HCT116 (cell line): ENCODE data around the gene STK4. TPM values are rescaled to one million over a fixed set of nuclear protein-coding genes. Genes with fewer than 3 reads are reported as not detected.

Experiments
- ATAC-seq: fragments of 200-7000 bp; cut with Tn5 transposase; 2 replicates; pipeline ENCODE4 v1.9.1; 2020; ENCODE audit warnings: mild to moderate bottlenecking, moderate library complexity
- BruUV-seq: library from RNA; stranded (reverse); fragments of 400-500 nt; replicated peaks from 2 replicates; lab custom pipeline; 2021; lab: Mats Ljungman, UMichigan
- CTCF ChIA-PET: fragments of 300-600 bp; sonication (Branson Sonifier 250); formaldehyde crosslinking; loops from one replicate; lab custom pipeline; 2021; ENCODE audit warnings: antibody characterized with exemption; lab: Charles Lee
- POLR2A ChIA-PET: fragments of 300-600, 350-600 bp; sonication (Branson Sonifier 250); formaldehyde crosslinking; loops from one replicate; lab custom pipeline; 2021; ENCODE audit warnings: antibody characterized with exemption; lab: Charles Lee
- RAD21 ChIA-PET, 2 experiments: fragments of 300-600 bp; sonication (Branson Sonifier 250); formaldehyde crosslinking; loops; one replicate each; lab custom pipeline; 2023; ENCODE audit warnings: low total read pairs in 2 of 2; ENCODE audit not compliant: uncharacterized antibody in 2 of 2, unreplicated experiment in 2 of 2, low non-redundant PET in 1 of 2; lab: Charles Lee
- DNase-seq: peaks from one replicate; pipeline ENCODE4 v3.0.0-alpha.2; 2010; ENCODE audit warnings: low read depth, low spot score
- H2AFZ ChIP-seq: fragments of 200-600 bp; shearing (Covaris generic), sonication (generic); 2 replicates; pipeline ENCODE4 v1.6.1; 2017; ENCODE audit warnings: low read depth, mixed run types, mixed read lengths, antibody characterized with exemption, low read length; ENCODE audit not compliant: poor library complexity, severe bottlenecking
- H3K27ac ChIP-seq: 2 replicates; pipeline ENCODE4 v1.5.1; 2012; ENCODE audit warnings: low read depth, low read length
- H3K27me3 ChIP-seq: fragments of 200-600 bp; sonication (generic); 2 replicates; pipeline ENCODE4 v1.6.1; 2016; ENCODE audit warnings: mixed run types, low read length, mixed read lengths; ENCODE audit not compliant: insufficient read depth
- H3K36me3 ChIP-seq, 2 experiments: fragments of 200-500 bp in 1 of 2; fragments of 200-600 bp in 1 of 2; sonication (Bioruptor generic) in 1 of 2; sonication (generic) in 1 of 2; 2 replicates each; pipeline versions ENCODE4 v1.5.1 to v1.6.1; 2014 to 2016; ENCODE audit warnings: low read length in 2 of 2, inconsistent platforms in 1 of 2, mixed read lengths in 1 of 2, mixed run types in 1 of 2; ENCODE audit not compliant: insufficient read depth in 2 of 2, control insufficient read depth in 1 of 2
- H3K4me1 ChIP-seq, 2 experiments: fragments of 200-600 bp in 1 of 2; sonication (generic) in 1 of 2; 2 replicates each; pipeline versions ENCODE4 v1.5.1 to v1.6.1; 2012 to 2017; ENCODE audit warnings: low read length in 2 of 2, inconsistent platforms in 1 of 2, mild to moderate bottlenecking in 1 of 2, mixed read lengths in 1 of 2, mixed run types in 1 of 2, moderate library complexity in 1 of 2; ENCODE audit not compliant: insufficient read depth in 2 of 2, control insufficient read depth in 1 of 2
- H3K4me2 ChIP-seq: fragments of 200-600 bp; sonication (generic); 2 replicates; pipeline ENCODE4 v1.6.1; 2017; ENCODE audit warnings: mixed run types, low read length, mixed read lengths
- H3K4me3 ChIP-seq, 2 experiments: fragments of 200-600 bp in 1 of 2; sonication (generic) in 1 of 2; replicated peaks in 1 of 2; 2 replicates each; pipeline ENCODE4 v1.5.1; 2011 to 2016; ENCODE audit warnings: low read length in 2 of 2, control low read depth in 1 of 2, low read depth in 1 of 2, mild to moderate bottlenecking in 1 of 2, mixed read lengths in 1 of 2, mixed run types in 1 of 2
- H3K79me2 ChIP-seq: fragments of 200-600 bp; sonication (generic); 2 replicates; pipeline ENCODE4 v1.6.1; 2017; ENCODE audit warnings: mild to moderate bottlenecking, mixed run types, low read length, moderate library complexity, mixed read lengths; ENCODE audit not compliant: insufficient read depth
- H3K9ac ChIP-seq: fragments of 200-600 bp; sonication (generic); 2 replicates; pipeline ENCODE4 v1.6.1; 2016; ENCODE audit warnings: low read length, mixed read lengths
- H3K9me2 ChIP-seq: fragments of 200-600 bp; sonication (generic), shearing (Covaris generic); 2 replicates; pipeline ENCODE4 v1.6.1; 2017; ENCODE audit warnings: mixed run types, mild to moderate bottlenecking, moderate library complexity; ENCODE audit not compliant: insufficient read depth
- H3K9me3 ChIP-seq, 2 experiments: fragments of 200-500 bp in 1 of 2; fragments of 200-600 bp in 1 of 2; sonication (Bioruptor generic) in 1 of 2; sonication (generic) in 1 of 2; 2 replicates each; pipeline ENCODE4 v1.6.1; 2014 to 2017; ENCODE audit warnings: low read length in 2 of 2, mixed read lengths in 2 of 2, inconsistent platforms in 1 of 2, low read depth in 1 of 2, mild to moderate bottlenecking in 1 of 2, mixed run types in 1 of 2, moderate library complexity in 1 of 2; ENCODE audit not compliant: control insufficient read depth in 1 of 2, insufficient read depth in 1 of 2
- H4K20me1 ChIP-seq: fragments of 200-600 bp; sonication (generic), shearing (Covaris generic); 2 replicates; pipeline ENCODE4 v1.6.1; 2017; ENCODE audit warnings: mixed run types, mild to moderate bottlenecking, moderate library complexity; ENCODE audit not compliant: insufficient read depth
- RAD21 ChIP-seq: IDR thresholded peaks from 2 replicates; pipeline ENCODE4 v1.6.1; 2012; ENCODE audit warnings: low read depth, mild to moderate bottlenecking
- intact Hi-C: fragments of 100-400 bp; cut with micrococcal nuclease; formaldehyde crosslinking; loops from 2 replicates; pipeline ENCODE4 v1.10.0; 2022
- total RNA-seq: library from RNA; stranded (reverse); gene quantifications from one replicate; pipeline ENCODE4 v1.2.1, GENCODE V29; 2021; ENCODE audit not compliant: unreplicated experiment

The STK4 gene
- total RNA-seq, 1 experiment from 2014 or later = 45.4 TPM

DNA sequence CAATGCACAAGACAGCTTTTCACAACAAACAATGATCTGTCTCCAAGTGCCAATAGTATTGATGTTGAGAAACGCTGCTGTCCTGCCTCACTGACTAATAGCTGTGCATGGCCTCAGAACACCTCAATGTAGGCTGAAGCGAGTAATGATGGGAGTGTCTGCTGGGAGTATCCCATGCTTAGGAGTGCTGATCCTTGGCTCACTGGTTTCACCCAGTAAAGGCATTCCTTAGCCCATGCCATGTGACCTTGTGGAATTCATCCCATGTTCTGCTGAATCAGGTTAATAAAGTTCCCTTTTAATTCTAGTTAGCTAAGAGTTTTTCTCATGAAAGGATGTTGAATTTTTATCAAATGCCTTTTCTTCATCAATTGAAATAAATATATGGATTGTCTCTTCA lies 161.8 kb downstream of the STK4 start:
- Histone ChIP-seq H3K36me3 (no peaks in the 10 kb centered on the region), H3K4me3 (no peak overlapping the region), H3K27me3 (no peaks in the 10 kb centered on the region), H3K27ac (no peak overlapping the region), H3K9me3 (no peaks in the 10 kb centered on the region), H3K9me2 (no peaks in the 10 kb centered on the region), H3K4me2 (no peak overlapping the region), H4K20me1 (no peaks in the 10 kb centered on the region), H2AFZ (no peak overlapping the region), H3K4me1 (no peaks in the 10 kb centered on the region; a peak in 1 of 4 replicates), H3K9ac (no peak overlapping the region), H3K79me2 (no peaks in the 10 kb centered on the region)
- no peak; the same call in 1 of the 2 replicates for ATAC-seq
- ChIA-PET RAD21 (no interaction called here), POLR2A (no interaction called here), CTCF (interaction anchor here (2.0 kb wide), 1 partner anchor 11 kb away, joined by 4 read pairs; no protein-coding TSS in a partner anchor)
- BruUV-seq = no TSS peak
- intact Hi-C loops = no loop called here
- TF ChIP-seq RAD21 = no peak
- DNase-seq = no peak

Other genes starting within 250 kb of the STK4 start
- not detected for gene KCNK15, start 220.6 kb upstream of the STK4 start, total RNA-seq
- gene RIMS4, start 156.0 kb upstream of the STK4 start, total RNA-seq = 0.05 TPM
- 200 TPM for gene YWHAB, start 80.8 kb upstream of the STK4 start, total RNA-seq
- 127 TPM for gene PABPC1L, start 56.5 kb upstream of the STK4 start, total RNA-seq
- 51.7 TPM for gene TOMM34, start 6.1 kb upstream of the STK4 start, total RNA-seq
- not detected for gene KCNS1, start 134.6 kb downstream of the STK4 start, total RNA-seq
- gene WFDC5, start 148.7 kb downstream of the STK4 start, total RNA-seq = not detected
- gene WFDC12, start 158.0 kb downstream of the STK4 start, total RNA-seq = not detected
- gene PI3, start 208.4 kb downstream of the STK4 start, total RNA-seq = not detected
- not detected for gene SEMG1, start 240.5 kb downstream of the STK4 start, total RNA-seq